HepG2 (cell line): ENCODE data around the gene PCBP1. TPM values are rescaled to one million over a fixed set of nuclear protein-coding genes. Genes with fewer than 3 reads are reported as not detected.

Experiments
- CEBPG ChIP-seq: IDR thresholded peaks from 2 replicates; pipeline ENCODE4 v1.6.1; 2016
- NBN ChIP-seq: fragments of 450-650 bp; conservative IDR thresholded peaks from 2 replicates; pipeline ENCODE4 v1.6.1; 2017
- PAF1 ChIP-seq: IDR thresholded peaks from 2 replicates; pipeline ENCODE4 v1.6.1; 2016; ENCODE audit warnings: missing genetic modification reagents, missing compliant biosample characterization
- RBM39 ChIP-seq: fragments of 200-400 bp; formaldehyde crosslinking; IDR thresholded peaks from one replicate; pipeline ENCODE4 v1.6.1; 2018; ENCODE audit warnings: antibody characterized with exemption, mild to moderate bottlenecking, low read depth, low read length; ENCODE audit not compliant: poor library complexity, severe bottlenecking
- RFXANK ChIP-seq: IDR thresholded peaks from 2 replicates; pipeline ENCODE4 v1.6.1; 2016
- SRY ChIP-seq: sonication (generic); formaldehyde crosslinking; IDR thresholded peaks from 2 replicates; pipeline ENCODE4 v1.8.0; 2022; ENCODE audit warnings: mild to moderate bottlenecking, missing genetic modification reagents
- TCF7 ChIP-seq: sonication (generic); IDR thresholded peaks from 2 replicates; pipeline ENCODE4 v1.6.1; 2016; ENCODE audit warnings: antibody characterized with exemption, low read depth
- XRCC5 ChIP-seq: fragments of 200-400 bp; formaldehyde crosslinking; optimal IDR thresholded peaks from 2 replicates; pipeline ENCODE3; 2017; ENCODE audit warnings: mild to moderate bottlenecking, low read length
- ZBTB42 ChIP-seq: sonication (generic); formaldehyde crosslinking; IDR thresholded peaks from 2 replicates; pipeline ENCODE4 v1.5.0; 2020; ENCODE audit warnings: mild to moderate bottlenecking, missing genetic modification reagents
- ZNF496 ChIP-seq: sonication (generic); formaldehyde crosslinking; IDR thresholded peaks from 2 replicates; pipeline ENCODE4 v1.8.1; 2023; ENCODE audit warnings: mild to moderate bottlenecking, moderate library complexity, missing genetic modification reagents; ENCODE audit not compliant: insufficient replicate concordance
- ZNF546 ChIP-seq: sonication (generic); formaldehyde crosslinking; conservative IDR thresholded peaks from 2 replicates; pipeline ENCODE4 v1.8.1; 2023; ENCODE audit warnings: mild to moderate bottlenecking, missing genetic modification reagents
- ZNF577 ChIP-seq: sonication (generic); formaldehyde crosslinking; IDR thresholded peaks from 2 replicates; pipeline ENCODE4 v1.4.0; 2020; ENCODE audit warnings: mild to moderate bottlenecking, low read depth, missing genetic modification reagents, borderline replicate concordance
- ZNF615 ChIP-seq: sonication (generic); formaldehyde crosslinking; IDR thresholded peaks from 2 replicates; pipeline ENCODE4 v1.5.0; 2020; ENCODE audit warnings: mild to moderate bottlenecking, missing genetic modification reagents, borderline replicate concordance
- ZNF780A ChIP-seq: sonication (generic); formaldehyde crosslinking; IDR thresholded peaks from 2 replicates; pipeline ENCODE4 v1.8.0; 2022; ENCODE audit warnings: mild to moderate bottlenecking, missing genetic modification reagents, moderate library complexity
- polyA plus RNA-seq, 8 experiments: library from polyadenylated mRNA; depleted of rRNA in 3 of 8; stranded (reverse) in 7 of 8; unstranded in 1 of 8; fragments of >200 nt; fragmentation: Illumina TruSeq in 4 of 8; extraction: Trizol in 4 of 8; gene quantifications; 2 replicates each; pipeline versions ENCODE4 v1.2.1 to v1.2.3, GENCODE V29; 2011 to 2016; ENCODE audit warnings: low read depth in 4 of 8, missing spikeins in 1 of 8, mixed read lengths in 1 of 8; ENCODE audit not compliant: insufficient read depth in 1 of 8
- total RNA-seq, 5 experiments: library from RNA; depleted of rRNA; stranded (reverse); fragments of >200 nt; fragmentation: Illumina TruSeq; extraction: Trizol; gene quantifications; 2 replicates each; pipeline ENCODE4 v1.2.3, GENCODE V29; 2016; ENCODE audit warnings: low read depth in 1 of 5
- TF ChIP-seq, protein P1 (sequence below): conservative IDR thresholded peaks from 2 replicates; pipeline ENCODE4 v1.6.1; 2018; ENCODE audit warnings: missing genetic modification reagents
- TF ChIP-seq, protein P2 (sequence below): sonication (generic); formaldehyde crosslinking; IDR thresholded peaks from 2 replicates; pipeline ENCODE4 v1.4.0; 2020; ENCODE audit warnings: mild to moderate bottlenecking, missing genetic modification reagents
- TF ChIP-seq, protein P3 (sequence below): IDR thresholded peaks from 2 replicates; pipeline ENCODE4 v1.6.1; 2016
- TF ChIP-seq, protein P4 (sequence below): fragments of 450-650 bp; IDR thresholded peaks from 2 replicates; pipeline ENCODE4 v1.6.1; 2017; ENCODE audit warnings: mild to moderate bottlenecking
- TF ChIP-seq, protein P5 (sequence below): sonication (generic); formaldehyde crosslinking; IDR thresholded peaks from 2 replicates; pipeline ENCODE4 v1.4.0; 2020; ENCODE audit warnings: mild to moderate bottlenecking, missing genetic modification reagents
- TF ChIP-seq, protein P6 (sequence below): sonication (generic); formaldehyde crosslinking; IDR thresholded peaks from 2 replicates; pipeline ENCODE4 v1.5.0; 2020; ENCODE audit warnings: missing genetic modification reagents, mild to moderate bottlenecking, borderline replicate concordance
- TF ChIP-seq, protein P7 (sequence below): sonication (generic); formaldehyde crosslinking; IDR thresholded peaks from 2 replicates; pipeline ENCODE4 v1.5.0; 2020; ENCODE audit warnings: mild to moderate bottlenecking, missing genetic modification reagents

The PCBP1 gene
- total and polyA plus RNA-seq, 2 of the 13 experiments (the other 11 are each of a cell fraction or from before 2014, with no cell fraction given): 32.0 to 137 TPM

DNA sequence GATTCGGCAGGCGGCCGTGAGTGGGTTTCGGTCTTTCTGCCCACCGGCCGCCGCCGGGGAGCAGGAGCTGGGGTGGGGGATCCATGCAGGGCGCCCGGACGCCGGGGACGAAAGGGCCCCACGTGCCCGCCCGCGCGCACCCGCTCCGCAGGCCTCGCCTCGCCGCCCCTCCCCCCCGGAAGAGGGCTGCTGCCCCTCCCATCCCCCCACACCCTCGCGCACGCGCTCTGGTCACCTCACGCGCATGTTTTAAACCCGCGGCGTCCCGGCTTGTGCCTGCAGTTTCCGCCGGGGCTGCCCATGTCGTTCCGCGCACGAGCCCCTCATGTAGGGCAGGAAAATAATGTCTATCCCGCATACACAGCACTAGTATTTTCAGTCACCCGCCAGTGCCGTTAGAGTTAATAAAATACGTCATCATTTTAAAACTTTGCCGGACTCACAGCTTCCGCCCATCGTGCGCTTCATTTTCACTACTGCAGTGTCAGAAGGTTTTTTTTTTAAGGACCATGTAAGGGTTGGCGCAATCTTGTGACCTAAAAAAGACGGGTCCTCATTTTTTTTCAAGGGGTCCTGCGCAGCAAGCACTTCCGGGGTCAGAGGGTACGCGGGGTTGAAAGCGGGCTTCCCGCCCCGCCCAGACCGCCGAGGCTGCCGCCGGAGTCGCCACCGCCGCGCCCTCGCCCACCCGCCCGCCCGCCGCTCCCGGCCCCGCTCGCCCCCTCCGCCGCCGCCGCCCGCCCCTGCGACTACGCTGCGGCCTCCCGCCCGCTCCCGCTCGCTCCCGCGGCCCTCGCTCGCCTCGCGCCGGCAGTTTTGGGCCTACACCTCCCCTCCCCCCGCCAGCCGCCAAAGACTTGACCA, at the start of gene PCBP1 (continued):
- TF ChIP-seq, protein P1, sequence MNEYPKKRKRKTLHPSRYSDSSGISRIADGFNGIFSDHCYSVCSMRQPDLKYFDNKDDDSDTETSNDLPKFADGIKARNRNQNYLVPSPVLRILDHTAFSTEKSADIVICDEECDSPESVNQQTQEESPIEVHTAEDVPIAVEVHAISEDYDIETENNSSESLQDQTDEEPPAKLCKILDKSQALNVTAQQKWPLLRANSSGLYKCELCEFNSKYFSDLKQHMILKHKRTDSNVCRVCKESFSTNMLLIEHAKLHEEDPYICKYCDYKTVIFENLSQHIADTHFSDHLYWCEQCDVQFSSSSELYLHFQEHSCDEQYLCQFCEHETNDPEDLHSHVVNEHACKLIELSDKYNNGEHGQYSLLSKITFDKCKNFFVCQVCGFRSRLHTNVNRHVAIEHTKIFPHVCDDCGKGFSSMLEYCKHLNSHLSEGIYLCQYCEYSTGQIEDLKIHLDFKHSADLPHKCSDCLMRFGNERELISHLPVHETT (CRISPR knock-in tag): peak; percentile 22
- TF ChIP-seq ZNF577 (CRISPR knock-in tag) (no peak), RFXANK (CRISPR knock-in tag) (no peak), RBM39 (no peak), TCF7 (no peak), SRY (CRISPR knock-in tag) (no peak), ZNF496 (CRISPR knock-in tag) (no peak), ZNF546 (CRISPR knock-in tag) (peak; percentile 59; the same call in 1 of the 2 replicates), NBN (no peak), ZNF780A (CRISPR knock-in tag) (no peak), ZNF615 (CRISPR knock-in tag) (no peak; the same call in 1 of the 2 replicates), CEBPG (CRISPR knock-in tag) (no peak), ZBTB42 (CRISPR knock-in tag) (no peak), XRCC5 (peak; percentile 22), PAF1 (CRISPR knock-in tag) (no peak)
- TF ChIP-seq, protein P2, sequence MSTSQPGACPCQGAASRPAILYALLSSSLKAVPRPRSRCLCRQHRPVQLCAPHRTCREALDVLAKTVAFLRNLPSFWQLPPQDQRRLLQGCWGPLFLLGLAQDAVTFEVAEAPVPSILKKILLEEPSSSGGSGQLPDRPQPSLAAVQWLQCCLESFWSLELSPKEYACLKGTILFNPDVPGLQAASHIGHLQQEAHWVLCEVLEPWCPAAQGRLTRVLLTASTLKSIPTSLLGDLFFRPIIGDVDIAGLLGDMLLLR (CRISPR knock-in tag): no peak; the same call in 1 of the 2 replicates
- TF ChIP-seq, protein P3, sequence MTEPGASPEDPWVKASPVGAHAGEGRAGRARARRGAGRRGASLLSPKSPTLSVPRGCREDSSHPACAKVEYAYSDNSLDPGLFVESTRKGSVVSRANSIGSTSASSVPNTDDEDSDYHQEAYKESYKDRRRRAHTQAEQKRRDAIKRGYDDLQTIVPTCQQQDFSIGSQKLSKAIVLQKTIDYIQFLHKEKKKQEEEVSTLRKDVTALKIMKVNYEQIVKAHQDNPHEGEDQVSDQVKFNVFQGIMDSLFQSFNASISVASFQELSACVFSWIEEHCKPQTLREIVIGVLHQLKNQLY (CRISPR knock-in tag): no peak; the same call in 1 of the 2 replicates
- TF ChIP-seq, protein P4, sequence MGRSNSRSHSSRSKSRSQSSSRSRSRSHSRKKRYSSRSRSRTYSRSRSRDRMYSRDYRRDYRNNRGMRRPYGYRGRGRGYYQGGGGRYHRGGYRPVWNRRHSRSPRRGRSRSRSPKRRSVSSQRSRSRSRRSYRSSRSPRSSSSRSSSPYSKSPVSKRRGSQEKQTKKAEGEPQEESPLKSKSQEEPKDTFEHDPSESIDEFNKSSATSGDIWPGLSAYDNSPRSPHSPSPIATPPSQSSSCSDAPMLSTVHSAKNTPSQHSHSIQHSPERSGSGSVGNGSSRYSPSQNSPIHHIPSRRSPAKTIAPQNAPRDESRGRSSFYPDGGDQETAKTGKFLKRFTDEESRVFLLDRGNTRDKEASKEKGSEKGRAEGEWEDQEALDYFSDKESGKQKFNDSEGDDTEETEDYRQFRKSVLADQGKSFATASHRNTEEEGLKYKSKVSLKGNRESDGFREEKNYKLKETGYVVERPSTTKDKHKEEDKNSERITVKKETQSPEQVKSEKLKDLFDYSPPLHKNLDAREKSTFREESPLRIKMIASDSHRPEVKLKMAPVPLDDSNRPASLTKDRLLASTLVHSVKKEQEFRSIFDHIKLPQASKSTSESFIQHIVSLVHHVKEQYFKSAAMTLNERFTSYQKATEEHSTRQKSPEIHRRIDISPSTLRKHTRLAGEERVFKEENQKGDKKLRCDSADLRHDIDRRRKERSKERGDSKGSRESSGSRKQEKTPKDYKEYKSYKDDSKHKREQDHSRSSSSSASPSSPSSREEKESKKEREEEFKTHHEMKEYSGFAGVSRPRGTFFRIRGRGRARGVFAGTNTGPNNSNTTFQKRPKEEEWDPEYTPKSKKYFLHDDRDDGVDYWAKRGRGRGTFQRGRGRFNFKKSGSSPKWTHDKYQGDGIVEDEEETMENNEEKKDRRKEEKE: no peak
- TF ChIP-seq, protein P5, sequence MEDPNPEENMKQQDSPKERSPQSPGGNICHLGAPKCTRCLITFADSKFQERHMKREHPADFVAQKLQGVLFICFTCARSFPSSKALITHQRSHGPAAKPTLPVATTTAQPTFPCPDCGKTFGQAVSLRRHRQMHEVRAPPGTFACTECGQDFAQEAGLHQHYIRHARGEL (CRISPR knock-in tag): no peak
- TF ChIP-seq, protein P6, sequence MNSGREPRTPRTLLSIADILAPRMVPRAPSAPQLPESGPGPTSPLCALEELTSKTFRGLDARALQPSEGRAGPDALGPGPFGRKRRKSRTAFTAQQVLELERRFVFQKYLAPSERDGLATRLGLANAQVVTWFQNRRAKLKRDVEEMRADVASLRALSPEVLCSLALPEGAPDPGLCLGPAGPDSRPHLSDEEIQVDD: no peak
- TF ChIP-seq, protein P7, sequence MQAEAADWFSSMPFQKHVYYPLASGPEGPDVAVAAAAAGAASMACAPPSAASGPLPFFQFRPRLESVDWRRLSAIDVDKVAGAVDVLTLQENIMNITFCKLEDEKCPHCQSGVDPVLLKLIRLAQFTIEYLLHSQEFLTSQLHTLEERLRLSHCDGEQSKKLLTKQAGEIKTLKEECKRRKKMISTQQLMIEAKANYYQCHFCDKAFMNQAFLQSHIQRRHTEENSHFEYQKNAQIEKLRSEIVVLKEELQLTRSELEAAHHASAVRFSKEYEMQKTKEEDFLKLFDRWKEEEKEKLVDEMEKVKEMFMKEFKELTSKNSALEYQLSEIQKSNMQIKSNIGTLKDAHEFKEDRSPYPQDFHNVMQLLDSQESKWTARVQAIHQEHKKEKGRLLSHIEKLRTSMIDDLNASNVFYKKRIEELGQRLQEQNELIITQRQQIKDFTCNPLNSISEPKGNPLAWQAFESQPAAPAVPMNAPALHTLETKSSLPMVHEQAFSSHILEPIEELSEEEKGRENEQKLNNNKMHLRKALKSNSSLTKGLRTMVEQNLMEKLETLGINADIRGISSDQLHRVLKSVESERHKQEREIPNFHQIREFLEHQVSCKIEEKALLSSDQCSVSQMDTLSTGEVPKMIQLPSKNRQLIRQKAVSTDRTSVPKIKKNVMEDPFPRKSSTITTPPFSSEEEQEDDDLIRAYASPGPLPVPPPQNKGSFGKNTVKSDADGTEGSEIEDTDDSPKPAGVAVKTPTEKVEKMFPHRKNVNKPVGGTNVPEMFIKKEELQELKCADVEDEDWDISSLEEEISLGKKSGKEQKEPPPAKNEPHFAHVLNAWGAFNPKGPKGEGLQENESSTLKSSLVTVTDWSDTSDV (CRISPR knock-in tag): no peak
